Breast epithelium (tissue), 3 donors: ENCODE measurements around the gene DUS3L.

ENCODE experiments used
- CTCF ChIP-seq, 3 donors: fragments of 450-650 bp; IDR thresholded peaks; one replicate each; pipeline ENCODE4 v1.5.1; 2016 to 2017; ENCODE audit warnings: antibody characterized with exemption in 3 of 3, mild to moderate bottlenecking in 3 of 3, moderate library complexity in 3 of 3
- POLR2A ChIP-seq: fragments of 450-650 bp; IDR thresholded peaks from one replicate; pipeline ENCODE4 v1.6.1; 2016; ENCODE audit warnings: antibody characterized with exemption, mild to moderate bottlenecking, moderate library complexity
- POLR2AphosphoS5 ChIP-seq, 3 donors: sonication (generic); formaldehyde crosslinking; IDR thresholded peaks; one replicate each; pipeline ENCODE4 v1.6.1; 2017; ENCODE audit warnings: antibody characterized with exemption in 3 of 3

- TF ChIP-seq CTCF (IDR thresholded peaks at IDR 0.05): no peak
- no peak for TF ChIP-seq POLR2A
- no peak for TF ChIP-seq POLR2AphosphoS5 (IDR thresholded peaks at IDR 0.05)
These were observed 18.5 kb upstream of the DUS3L start for GRCh38 chr19:5809469-5809868.
